Fibroblast of peridontal ligament (primary cell): Measurements from ENCODE around the gene SLC25A21.
A peak's percentile ranks its signal among the peaks of the same experiment; 100 is the strongest.
"Not testable (repeated sequence)": the region's sequence is repeated elsewhere in the genome, so short reads cannot be mapped to it uniquely, and the experiment has no call there.

Source experiments
- DNase-seq: peaks from one replicate; pipeline ENCODE4 v3.0.0-alpha.2; 2010; ENCODE audit errors: extremely low read depth

SLC25A21 gene

DNA sequence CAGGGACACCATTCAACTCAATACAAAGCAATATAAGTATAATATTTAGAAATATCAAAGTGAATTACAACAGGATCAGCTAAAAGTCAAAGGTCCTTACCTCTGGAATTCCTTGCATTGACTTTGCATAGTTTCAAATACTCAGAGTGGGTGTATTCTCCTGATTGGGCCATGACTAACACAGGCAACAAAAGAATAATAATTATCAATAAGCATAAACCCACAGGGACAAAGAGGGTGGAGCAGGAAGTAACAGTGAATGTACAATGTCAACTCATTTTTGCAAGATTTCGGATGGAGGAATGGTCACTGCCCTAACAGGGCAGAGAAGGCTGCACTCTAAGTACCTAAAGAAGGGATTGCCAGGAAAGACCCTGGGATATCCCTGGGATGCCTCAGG lies 303.3 kb downstream of the SLC25A21 start:
- no peak for DNase-seq

DNA sequence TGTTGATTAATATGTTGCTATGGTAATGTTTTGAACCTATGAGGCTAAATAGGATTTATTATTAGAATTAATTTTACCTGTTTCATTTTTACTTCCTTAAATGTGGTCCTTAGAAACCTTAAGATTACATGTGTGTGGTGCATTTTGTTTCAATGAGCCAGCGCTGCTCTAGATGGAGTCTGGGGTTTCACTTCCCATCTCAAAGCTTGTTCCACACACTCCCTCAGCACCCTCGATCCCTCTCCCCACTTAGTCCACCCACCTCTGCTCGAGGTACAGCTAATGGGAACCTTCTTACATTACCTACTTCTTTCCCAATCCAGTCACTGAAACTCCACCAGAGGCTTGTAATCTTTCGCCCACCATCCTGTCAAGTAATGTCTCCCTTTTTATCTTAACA lies 305.5 kb downstream of the SLC25A21 start:
- DNase-seq, result no peak

DNA sequence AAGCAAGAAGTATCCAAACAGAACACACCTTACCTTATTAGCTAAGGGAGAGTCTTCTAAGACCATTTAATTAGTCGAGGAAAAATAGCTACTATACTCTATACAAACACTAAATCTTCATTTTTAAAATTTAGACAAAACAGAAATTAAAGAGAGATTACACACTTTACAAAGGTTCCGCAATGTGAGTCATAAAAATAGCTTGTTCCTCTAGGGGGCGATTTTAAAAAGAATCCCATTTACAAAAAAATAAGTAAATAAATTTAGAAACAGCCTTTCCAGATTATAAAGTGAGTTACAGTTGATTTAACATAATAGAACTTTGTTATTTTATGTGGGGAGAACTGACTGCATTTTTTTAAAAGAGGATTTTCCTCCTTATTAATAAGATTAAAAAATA lies 309.1 kb downstream of the SLC25A21 start:
- peak; percentile 8 for DNase-seq

DNA sequence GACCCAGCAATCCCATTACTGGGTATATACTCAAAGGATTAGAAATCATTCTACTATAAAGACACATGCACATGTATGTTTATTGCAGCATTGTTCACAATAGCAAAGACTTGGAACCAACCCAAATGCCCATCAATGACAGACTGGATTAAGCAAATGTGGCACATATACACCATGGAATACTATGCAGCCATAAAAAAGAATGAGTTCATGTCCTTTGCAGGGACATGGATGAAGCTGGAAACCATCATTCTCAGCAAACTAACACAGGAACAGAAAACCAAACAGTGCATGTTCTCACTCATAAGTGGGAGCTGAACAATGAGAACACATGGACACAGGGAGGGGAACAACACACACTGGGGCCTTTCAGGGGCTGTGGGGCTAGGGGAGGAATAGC lies 310.2 kb downstream of the SLC25A21 start:
- DNase-seq, result not testable (repeated sequence)

DNA sequence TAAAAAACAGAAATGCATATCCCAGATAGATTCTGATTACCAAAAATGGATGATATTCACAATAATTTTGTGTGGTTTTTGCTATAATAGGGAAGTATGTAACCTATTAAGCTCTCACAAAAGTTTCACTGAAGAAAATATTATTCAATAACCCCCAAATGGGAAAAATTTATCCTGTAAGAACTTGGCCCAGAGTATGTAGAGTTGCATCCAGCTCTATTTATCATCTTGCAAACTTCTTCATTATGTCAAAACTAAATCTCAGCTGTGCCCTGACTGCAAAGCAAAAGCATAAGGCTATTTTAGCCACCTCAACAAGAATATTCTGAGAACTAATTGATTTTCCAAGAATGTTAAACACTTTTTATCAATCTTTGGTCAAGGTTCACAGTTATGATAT lies 311.6 kb downstream of the SLC25A21 start:
- no peak for DNase-seq

DNA sequence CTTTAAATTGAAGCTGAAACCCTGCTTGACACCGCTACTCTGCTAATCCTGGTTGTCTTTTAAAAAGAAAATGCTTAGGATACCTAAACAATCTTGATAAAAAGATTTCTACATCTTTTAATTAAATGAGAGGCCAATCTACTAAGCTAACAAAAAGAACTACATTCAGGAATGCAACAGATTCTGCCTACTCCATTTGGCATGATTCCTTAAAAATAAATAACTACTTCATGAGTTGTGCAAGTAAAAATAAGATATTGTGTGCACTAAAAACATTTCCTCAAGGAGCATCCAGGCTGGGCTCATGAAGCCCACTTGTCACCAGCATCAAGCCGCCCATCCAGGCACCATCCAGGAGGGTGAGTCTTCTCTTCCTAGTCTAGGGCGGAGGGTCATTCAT lies 313.3 kb downstream of the SLC25A21 start:
- DNase-seq, result peak; percentile 4

DNA sequence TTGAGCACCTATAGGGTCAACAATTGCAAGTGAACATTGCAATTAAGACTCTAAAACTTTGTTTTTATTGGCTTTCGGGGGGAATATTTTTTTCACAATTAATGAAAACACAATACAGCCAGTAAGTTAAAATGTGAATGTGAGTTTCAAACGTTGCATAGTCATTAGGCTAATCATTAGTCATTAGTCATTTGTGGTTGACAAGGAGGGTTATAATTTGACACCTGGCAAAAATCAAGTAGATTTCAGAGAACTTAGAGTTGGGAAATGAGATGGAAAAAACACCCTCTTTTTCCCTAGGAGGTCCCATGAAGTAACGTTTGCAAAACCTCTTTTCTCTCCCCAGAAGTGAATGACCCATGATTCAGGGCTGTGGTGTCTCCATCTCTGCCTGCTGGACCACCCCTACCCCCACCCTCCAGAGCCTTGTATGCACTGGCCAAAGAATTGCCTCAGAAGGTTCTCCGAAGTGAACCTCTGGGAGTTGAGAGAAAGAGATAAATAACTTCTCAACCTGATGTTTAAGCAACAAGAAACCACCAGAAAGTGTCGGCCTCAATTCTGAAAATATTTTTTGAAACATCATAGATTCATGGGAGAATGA lies 314.5 kb downstream of the SLC25A21 start:
- no peak for DNase-seq

DNA sequence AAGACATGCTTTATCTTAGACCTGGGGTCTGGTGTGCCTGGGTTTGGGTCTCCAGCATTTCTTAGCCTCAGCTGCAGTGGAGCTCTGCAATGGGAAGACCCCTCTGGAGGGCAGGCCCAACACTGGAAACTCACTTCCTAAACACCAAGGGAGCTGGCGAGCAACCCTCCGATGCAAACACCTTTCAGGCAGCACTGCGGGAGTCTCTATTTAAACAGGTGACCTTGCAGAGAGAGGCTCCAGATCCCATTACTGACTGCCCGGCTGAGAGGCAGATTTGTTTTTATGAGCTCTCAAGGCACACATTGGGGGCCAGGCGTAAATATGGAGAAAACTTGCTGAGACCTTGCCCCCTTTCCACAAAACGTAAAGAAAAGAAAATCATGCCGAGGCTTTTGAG lies 315.3 kb downstream of the SLC25A21 start:
- DNase-seq, result no peak

DNA sequence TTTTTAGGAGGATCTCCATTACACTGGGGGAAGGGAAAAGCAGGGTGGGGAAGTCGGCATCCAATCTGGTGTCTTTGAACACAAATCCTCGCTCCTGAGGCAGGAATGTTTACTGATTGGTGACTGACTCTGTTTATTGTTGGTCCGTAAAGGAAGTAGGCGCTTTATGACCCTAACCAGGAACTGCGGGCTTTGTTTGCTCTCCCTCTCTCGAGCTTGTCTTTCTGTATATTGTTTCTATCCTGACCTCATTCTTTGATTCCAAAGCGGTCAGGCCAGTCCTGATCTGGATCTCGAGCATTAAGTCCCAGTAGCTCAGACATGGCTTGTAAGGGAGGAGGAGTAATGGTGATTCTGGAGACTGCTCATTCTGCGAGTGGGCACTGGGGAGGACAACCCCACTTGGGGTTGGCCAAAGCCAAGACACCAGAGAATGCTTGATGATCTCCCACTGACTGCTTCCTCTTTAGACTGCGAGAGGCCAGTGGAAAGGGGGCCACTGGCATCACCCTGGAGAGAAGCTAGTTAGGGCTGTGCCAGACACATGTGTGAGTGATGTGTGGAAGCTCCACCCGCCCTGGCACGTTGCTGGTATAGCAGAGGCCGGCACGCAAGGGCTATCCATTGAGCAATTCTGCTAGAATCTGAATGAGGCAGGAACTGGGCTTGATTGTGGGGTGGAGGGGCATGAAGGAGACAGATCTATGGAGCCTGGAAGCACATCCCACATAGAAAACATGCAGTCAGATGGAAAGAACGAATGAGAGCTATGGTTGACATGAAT lies 316.1 kb downstream of the SLC25A21 start:
- DNase-seq, result no peak

DNA sequence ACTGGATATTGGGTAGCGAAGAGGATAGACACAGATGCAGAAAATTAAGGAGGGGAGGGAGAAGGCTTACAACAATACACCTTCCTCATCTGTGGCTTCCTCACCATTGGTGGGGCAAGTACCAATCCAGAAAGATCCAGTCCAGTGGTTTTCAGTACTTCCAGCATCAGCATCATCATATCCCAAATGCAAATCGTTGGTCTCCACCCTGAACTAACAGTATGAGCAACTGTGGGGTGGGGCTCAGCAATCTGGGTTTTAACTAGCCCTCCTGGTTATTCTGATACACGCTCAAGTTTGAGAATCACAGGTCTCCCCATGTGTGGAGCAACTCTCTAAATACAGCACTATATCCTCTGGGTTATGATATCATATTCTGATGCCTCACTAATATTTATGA lies 317.0 kb downstream of the SLC25A21 start:
- DNase-seq, result no peak

DNA sequence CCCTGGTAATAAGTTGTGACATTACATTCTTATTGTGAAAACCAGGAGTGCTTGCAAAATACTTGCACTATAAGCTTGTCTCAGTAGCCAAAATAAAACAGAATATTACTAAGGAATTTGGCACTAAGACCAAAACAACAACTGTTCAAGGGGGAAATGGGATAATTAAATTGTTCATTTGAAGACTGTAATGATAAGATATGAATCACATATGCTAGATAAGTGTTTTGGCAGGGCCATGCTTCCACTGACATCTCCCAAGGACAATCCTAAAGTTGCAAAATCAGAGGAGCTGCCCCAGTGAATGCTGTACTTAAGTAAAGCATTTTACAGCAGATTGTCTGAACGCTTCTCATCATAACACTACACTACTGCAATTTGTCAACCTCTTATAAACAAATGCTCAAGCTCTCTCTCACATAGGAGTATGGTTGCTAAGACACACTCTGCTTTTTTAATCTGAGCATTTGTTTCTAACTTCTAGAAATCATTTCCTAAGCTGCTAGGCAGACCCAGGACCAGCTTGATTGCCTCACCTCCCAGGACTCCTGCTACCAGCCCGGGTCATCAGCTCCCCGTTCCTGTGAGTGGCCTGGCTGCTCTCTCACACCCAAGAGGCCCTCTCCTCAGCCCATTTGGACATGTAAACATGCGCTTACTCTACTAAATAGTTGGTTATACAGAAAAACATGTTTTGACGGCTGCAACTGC lies 319.3 kb downstream of the SLC25A21 start:
- peak; percentile 47 for DNase-seq

DNA sequence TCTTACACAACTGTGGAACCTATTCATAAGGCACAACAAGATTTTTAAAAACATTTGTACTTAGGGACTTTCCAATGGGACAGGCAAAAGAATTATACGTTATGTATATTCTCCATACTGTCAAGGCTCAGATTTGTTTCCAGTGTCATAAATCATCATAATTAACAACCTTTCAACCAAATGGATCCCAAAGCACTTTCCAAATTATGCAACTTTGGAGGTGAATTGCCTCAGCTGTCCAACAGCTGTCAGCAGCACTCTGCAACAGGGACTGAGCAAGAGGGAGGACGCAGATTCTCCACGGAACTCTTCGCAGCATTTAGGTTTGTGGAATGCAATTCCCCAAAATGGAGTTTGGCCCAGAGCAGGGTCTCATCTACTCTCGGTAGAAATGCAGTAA lies 324.2 kb downstream of the SLC25A21 start:
- no peak for DNase-seq

DNA sequence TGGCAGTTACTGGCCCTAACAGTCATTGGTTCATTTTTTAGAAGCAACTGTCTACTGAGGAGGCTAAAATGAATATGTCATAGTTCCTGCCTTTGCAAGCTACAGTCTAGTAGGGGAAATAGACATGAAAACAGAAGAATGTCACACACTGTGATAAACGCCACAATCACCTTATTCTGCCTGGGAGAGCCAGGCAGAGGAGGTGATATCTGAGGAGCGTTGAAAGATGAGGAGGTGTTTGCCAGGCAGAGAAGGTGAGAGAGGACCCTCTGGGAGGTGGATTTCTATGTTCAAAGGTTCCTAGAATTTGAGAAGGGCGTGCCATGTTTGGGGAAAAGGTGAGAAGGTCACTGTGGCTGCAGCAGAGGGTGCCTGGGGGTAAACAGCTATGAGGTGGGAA lies 325.0 kb downstream of the SLC25A21 start:
- no peak for DNase-seq

DNA sequence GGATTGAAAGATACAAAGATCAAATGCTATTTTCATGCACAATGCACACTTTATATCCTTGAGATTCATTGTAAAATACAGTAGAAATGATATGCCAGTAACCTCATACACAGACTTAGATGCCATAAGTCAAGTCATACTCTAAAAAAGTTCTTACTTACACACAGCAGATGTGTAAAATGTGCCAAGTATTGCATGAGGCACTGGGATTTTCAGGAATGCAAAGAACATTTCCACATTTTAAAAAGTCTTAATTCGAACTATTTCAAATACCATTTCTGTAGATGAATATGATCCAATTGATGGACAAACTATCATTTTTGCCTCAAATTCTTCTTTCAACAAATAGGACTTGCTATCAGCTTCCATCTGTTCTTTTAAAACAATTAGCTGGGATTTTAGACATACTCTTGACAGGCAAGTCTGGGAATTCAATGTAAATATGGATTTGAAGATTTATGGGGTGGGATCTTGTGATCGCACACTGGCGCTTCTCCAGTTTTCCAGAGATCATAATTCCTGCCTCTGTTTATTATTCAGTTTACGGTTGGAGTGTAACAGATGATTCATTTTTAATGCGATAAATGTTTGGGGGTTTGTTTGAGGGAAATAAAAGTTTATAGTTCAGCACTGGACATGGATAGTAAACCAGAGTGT lies 326.9 kb downstream of the SLC25A21 start:
- peak; percentile 62 for DNase-seq

DNA sequence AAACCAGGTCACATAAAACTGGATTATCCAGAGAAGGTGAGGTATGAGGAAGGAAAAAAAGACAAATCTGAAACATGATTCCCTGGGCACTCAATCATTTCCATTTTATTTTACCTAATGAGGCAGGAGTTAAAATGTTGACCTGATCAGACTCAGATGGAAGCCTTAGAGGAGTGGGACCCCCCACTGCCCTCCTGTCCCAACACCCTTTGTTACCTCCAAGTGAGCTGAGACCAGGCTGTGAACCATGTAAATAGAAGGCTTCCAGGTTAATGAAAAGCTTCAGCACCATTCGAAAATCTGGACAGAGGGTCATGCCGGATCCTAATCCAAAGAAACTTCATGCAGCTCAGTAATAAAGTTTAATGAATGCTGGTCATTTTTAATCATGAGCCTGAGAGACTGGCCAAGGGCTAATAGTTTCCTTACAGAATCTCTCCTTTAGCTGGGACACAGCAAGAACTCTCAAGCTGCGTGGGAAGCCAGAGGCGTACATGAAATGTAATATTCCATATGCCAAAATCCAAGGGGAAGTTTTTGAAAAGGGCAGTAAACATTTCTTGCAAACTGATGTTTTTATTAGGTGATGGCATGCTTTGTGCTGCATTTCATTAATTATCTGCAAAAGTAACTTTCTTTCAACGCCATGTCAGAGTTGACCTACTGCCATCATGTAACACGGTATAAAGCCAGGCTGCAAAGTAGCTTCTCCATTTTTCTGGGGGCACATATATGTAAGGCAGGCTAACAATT lies 327.8 kb downstream of the SLC25A21 start:
- DNase-seq, result no peak

DNA sequence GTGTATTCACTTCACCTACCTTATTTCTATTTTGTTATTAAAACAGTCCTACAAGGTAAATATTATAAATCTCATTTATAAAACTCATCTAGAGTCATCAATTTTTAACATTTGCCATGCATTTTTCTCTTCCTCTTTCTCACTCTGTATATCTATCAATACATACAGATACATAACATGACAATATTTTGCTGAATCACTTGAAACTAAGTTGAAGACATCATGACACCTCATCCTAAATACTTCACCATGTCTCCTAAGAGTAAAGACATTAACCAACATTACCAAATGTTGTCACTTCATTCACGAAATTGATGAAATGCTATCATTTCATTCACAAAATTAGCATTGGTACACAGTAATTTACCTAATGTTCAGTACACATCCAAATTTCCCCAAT lies 329.0 kb downstream of the SLC25A21 start:
- DNase-seq, result no peak

DNA sequence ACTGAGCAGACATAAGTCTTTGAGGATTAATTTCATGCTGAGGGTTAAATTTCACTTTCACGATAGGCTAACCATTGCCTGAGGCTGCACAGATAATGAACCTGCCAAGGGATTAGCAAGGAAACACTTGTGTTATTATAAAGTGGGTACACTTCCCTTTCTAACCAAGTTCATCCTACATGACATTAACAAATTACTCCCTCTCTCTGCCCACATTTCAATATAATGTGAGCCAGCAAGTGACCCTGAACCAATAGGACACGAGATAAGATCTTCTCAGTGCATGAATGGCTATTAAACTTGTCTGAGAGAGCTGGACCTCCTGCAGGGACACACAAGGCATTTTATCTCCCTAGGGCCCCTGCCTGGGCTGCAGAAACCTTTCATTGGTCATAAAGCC lies 337.3 kb downstream of the SLC25A21 start:
- DNase-seq, result no peak

DNA sequence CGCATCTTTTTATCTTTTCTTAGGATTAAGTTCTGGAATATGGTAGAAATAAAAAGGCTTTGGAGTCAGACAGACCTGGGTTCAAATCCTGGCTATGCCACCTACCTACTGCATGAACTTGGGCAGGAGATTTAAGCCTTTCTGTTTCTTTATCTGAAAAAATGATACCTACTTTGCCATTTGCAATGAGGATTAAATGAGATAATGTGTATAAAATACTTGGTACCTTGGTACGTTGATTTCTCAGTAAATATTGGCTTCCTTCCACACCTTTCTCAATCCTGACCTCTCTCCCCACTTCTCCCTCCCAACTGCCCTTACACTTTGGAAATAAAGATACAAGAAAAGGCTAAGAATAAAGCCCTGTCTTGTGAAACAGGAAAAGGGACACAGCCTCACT lies 338.1 kb downstream of the SLC25A21 start:
- DNase-seq, result no peak

DNA sequence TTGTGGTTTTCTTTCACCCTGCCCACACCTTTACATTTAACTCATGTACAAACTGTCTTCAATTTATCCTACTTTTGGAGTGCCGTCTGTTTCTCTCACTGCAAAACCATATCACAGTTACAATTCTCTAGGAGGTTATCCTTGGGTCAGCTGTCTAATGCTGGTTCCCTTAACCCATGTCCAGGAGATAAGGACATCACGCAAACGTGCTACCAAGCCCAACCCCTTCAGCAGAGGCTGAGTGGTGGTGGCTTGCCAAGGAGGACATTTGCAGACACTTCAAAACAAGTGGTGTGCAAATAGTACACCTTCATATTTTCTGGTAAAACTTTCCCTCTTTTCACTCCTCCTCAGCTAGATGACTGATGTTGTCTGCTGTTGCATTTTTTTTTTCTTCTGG lies 342.9 kb downstream of the SLC25A21 start:
- DNase-seq, result no peak

DNA sequence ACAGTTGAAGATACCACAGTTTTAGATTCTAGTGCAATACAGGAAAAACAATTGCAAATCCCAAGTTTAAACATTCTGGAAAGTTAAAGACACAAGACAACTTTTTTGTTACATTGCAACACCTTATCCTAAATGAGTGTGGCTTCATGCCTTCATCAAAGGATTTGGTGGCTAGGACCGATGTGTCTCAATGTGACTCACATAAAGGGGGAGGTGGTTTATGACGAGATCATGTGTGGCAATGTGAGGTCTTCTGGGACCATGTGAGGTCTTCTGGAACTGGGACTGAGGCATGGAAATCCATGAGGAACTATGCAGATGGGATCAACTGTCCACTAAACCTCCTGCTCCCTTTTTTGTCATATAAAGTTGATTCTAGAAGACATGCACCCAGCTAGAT lies 344.5 kb downstream of the SLC25A21 start:
- DNase-seq, result no peak

DNA sequence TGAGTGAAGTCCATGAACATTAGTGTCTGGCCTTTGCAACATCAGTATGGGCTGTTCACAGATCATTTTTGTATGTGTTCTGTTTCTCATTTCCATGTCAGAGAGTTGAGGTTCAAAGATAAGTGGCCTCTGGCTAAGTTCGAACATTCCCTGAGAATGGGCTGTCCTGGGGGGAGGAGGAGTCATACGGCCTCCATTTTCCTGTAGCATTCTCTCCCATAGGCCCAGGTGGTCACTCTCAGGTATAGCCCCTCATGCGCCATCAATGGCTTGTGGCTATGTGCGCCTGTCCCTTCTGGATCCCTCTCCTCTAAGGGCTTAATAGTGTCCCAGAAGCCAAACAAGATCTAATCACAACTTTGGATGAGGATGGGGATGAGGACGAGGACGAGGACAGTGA lies 345.8 kb downstream of the SLC25A21 start:
- no peak for DNase-seq

DNA sequence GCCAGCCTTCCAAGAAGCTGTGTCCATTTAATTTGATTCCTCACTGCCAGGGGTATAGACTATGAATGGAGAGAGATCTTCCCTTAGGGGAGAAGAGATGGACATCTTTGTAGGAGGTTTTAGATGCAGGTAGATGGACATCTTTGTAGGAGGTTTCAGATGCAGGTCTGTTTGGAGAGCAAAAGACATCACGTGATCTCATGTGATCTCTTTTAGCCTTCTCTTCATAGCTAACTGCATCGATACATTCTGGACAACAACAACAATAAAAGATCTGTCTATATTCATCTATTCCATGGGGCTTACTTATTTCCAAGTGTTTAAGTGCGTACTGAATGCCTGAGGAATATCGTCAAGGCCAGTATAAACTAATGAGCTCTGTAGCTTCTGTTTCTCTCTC lies 347.6 kb downstream of the SLC25A21 start:
- DNase-seq, result no peak
